ENCODE results near the gene COMT.

COMT gene

GRCh38 chr22:20000246-20001081 lies 58.9 kb downstream of the COMT start:
- no peak overlapping the region for H3K4me3 ChIP-seq (ENCODE audit: low read depth, low read length)
- POLR2A ChIA-PET, result no interaction called here
- CTCF ChIA-PET, result interaction anchor here (1.5 kb wide), 1 partner anchor 13 kb away, joined by 10 read pairs; no protein-coding TSS in a partner anchor
- DNase-seq (ENCODE audit: low read depth, low spot score), result no peak
- TF ChIP-seq CTCF (IDR thresholded peaks at IDR 0.05; ENCODE audit: insufficient read depth, low read length, missing control alignments), result no peak

- no peak overlapping the region for H3K4me3 ChIP-seq (ENCODE audit: low read depth, low read length)
- TF ChIP-seq CTCF (IDR thresholded peaks at IDR 0.05; ENCODE audit: insufficient read depth, low read length, missing control alignments), result no peak
- CTCF ChIA-PET, result interaction anchor here (0.7 to 1.5 kb wide), 2 partner anchors 12 to 92 kb away, joined by 3 to 10 read pairs; no protein-coding TSS in a partner anchor
- no peak for DNase-seq (ENCODE audit: low read depth, low spot score)
- POLR2A ChIA-PET, result no interaction called here
Measured at GRCh38 chr22:20001082-20001638, 59.6 kb downstream of the COMT start.

GRCh38 chr22:20002128-20002527 lies 60.6 kb downstream of the COMT start:
- TF ChIP-seq CTCF (IDR thresholded peaks at IDR 0.05; ENCODE audit: insufficient read depth, low read length, missing control alignments), result no peak
- DNase-seq (ENCODE audit: low read depth, low spot score), result no peak
- no peak overlapping the region for H3K4me3 ChIP-seq (ENCODE audit: low read depth, low read length)
- ChIA-PET CTCF (interaction anchor here (1.0 to 2.1 kb wide), 3 partner anchors 10 to 11 kb away, joined by 4 to 11 read pairs (median 10); no protein-coding TSS in a partner anchor), POLR2A (no interaction called here)

GRCh38 chr22:20002636-20003035 lies 61.1 kb downstream of the COMT start:
- DNase-seq (ENCODE audit: low read depth, low spot score), result no peak
- TF ChIP-seq CTCF (IDR thresholded peaks at IDR 0.05; ENCODE audit: insufficient read depth, low read length, missing control alignments), result no peak
- no peak overlapping the region for H3K4me3 ChIP-seq (ENCODE audit: low read depth, low read length)
- ChIA-PET CTCF (interaction anchor here (1.0 to 2.1 kb wide), 2 partner anchors 11 kb away, joined by 4 to 11 read pairs; no protein-coding TSS in a partner anchor), POLR2A (no interaction called here)

DNA sequence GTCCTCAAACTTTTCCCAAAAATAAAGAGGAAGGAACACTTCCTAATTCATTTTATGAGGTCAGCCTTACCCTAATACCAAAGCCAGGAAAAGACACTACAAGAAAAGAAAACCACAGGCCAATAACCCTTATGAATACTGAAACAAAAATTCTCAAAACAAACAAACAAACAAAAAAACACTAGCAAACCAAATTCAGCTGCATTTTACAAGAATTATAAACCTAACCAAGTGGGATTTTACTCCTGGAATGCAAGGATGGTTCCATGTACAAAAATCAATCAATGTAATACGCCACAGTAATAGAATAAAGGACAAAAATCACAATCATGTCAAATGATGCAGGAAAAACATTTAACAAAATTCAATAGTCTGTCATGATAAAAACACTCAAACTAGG lies 61.7 kb downstream of the COMT start:
- no peak for TF ChIP-seq CTCF (IDR thresholded peaks at IDR 0.05; ENCODE audit: insufficient read depth, low read length, missing control alignments)

GRCh38 chr22:20004464-20004863 lies 62.9 kb downstream of the COMT start:
- POLR2A ChIA-PET, result no interaction called here
- no peak overlapping the region for H3K4me3 ChIP-seq (ENCODE audit: low read depth, low read length)
- no peak for TF ChIP-seq CTCF (IDR thresholded peaks at IDR 0.05; ENCODE audit: insufficient read depth, low read length, missing control alignments)
- CTCF ChIA-PET, result interaction anchor here (0.9 to 2.1 kb wide), 2 partner anchors 9 to 11 kb away, joined by 5 to 11 read pairs; no protein-coding TSS in a partner anchor
- no peak for DNase-seq (ENCODE audit: low read depth, low spot score)

More for the DNA sequence above, 61.7 kb downstream of the COMT start:
- ChIA-PET CTCF (interaction anchor here (2.1 kb wide), 1 partner anchor 10 kb away, joined by 11 read pairs; no protein-coding TSS in a partner anchor), POLR2A (no interaction called here)
- no peak overlapping the region for H3K4me3 ChIP-seq (ENCODE audit: low read depth, low read length)
- DNase-seq (ENCODE audit: low read depth, low spot score), result no peak

Measured in AG04449 (cell line).